ENCODE results near the gene GRAMD4. TPM values are rescaled to one million over a fixed set of nuclear protein-coding genes. Genes with fewer than 3 reads are reported as not detected.

The GRAMD4 gene
- total and polyA plus RNA-seq, 2 experiments from 2014 or later, result 21.8 to 31.0 TPM

- Histone ChIP-seq H3K9me2 (replicated peaks; ENCODE audit: insufficient read depth) (no peaks in the 10 kb centered on the region), H3K79me2 (peaks cover 64% of the 10 kb centered on the region), H4K20me1 (ENCODE audit: insufficient read depth, poor library complexity, severe bottlenecking) (peaks cover 5% of the 10 kb centered on the region), H3K4me1 (ENCODE audit: insufficient read depth) (peaks cover 27% of the 10 kb centered on the region), H3K36me3 (replicated peaks; ENCODE audit: insufficient read depth, low read depth) (no peaks in the 10 kb centered on the region), H2AFZ (no peak overlapping the region), H3K4me2 (peak overlapping the region; percentile 52), H3K27ac (peak overlapping the region; percentile 81), H3K4me3 (no peak overlapping the region), H3K9me3 (ENCODE audit: low read depth) (no peaks in the 10 kb centered on the region), H3K27me3 (no peaks in the 10 kb centered on the region)
- 71% methylated on average over 23 of the region's 23 CpGs for WGBS (ENCODE audit: low lambda C conversion rate, missing lambda C conversion rate)
- no peak for DNase-seq (ENCODE audit: low spot score)
- TF ChIP-seq CTCF (IDR thresholded peaks at IDR 0.05; ENCODE audit: poor library complexity) (no peak), EZH2phosphoT487 (IDR thresholded peaks at IDR 0.05; ENCODE audit: low read depth, severe bottlenecking, unreplicated experiment) (no peak), EZH2 (IDR thresholded peaks at IDR 0.05; ENCODE audit: borderline replicate concordance) (no peak)
These were observed 7.1 kb upstream of the GRAMD4 start for GRCh38 chr22:46612904-46613605.

- peaks cover 64% of the 10 kb centered on the region for H3K79me2 ChIP-seq
- H3K36me3 ChIP-seq (replicated peaks; ENCODE audit: insufficient read depth, low read depth), result no peaks in the 10 kb centered on the region
- TF ChIP-seq EZH2phosphoT487 (IDR thresholded peaks at IDR 0.05; ENCODE audit: low read depth, severe bottlenecking, unreplicated experiment) (no peak), EZH2 (IDR thresholded peaks at IDR 0.05; ENCODE audit: borderline replicate concordance) (no peak), CTCF (IDR thresholded peaks at IDR 0.05; ENCODE audit: poor library complexity) (no peak)
- H4K20me1 ChIP-seq (ENCODE audit: insufficient read depth, poor library complexity, severe bottlenecking), result peaks cover 5% of the 10 kb centered on the region
- peak overlapping the region; percentile 81 for H3K27ac ChIP-seq
- no peak overlapping the region for H2AFZ ChIP-seq
- H3K4me1 ChIP-seq (ENCODE audit: insufficient read depth), result peaks cover 27% of the 10 kb centered on the region
- H3K4me2 ChIP-seq, result peak overlapping the region; percentile 52
- WGBS (ENCODE audit: low lambda C conversion rate, missing lambda C conversion rate), result 78% methylated on average over 12 of the region's 13 CpGs
- no peaks in the 10 kb centered on the region for H3K9me2 ChIP-seq (replicated peaks; ENCODE audit: insufficient read depth)
- no peak overlapping the region for H3K4me3 ChIP-seq
- H3K27me3 ChIP-seq, result no peaks in the 10 kb centered on the region
- H3K9me3 ChIP-seq (ENCODE audit: low read depth), result no peaks in the 10 kb centered on the region
- no peak for DNase-seq (ENCODE audit: low spot score)
These were observed 6.6 kb upstream of the GRAMD4 start for GRCh38 chr22:46613606-46614021.

- Histone ChIP-seq H3K4me2 (peak overlapping the region; percentile 52), H3K9me3 (ENCODE audit: low read depth) (no peaks in the 10 kb centered on the region), H3K4me1 (ENCODE audit: insufficient read depth) (peaks cover 25% of the 10 kb centered on the region), H3K36me3 (replicated peaks; ENCODE audit: insufficient read depth, low read depth) (no peaks in the 10 kb centered on the region), H3K4me3 (no peak overlapping the region), H4K20me1 (ENCODE audit: insufficient read depth, poor library complexity, severe bottlenecking) (peaks cover 5% of the 10 kb centered on the region), H3K27me3 (no peaks in the 10 kb centered on the region), H2AFZ (no peak overlapping the region), H3K9me2 (replicated peaks; ENCODE audit: insufficient read depth) (no peaks in the 10 kb centered on the region), H3K27ac (no peak overlapping the region), H3K79me2 (peaks cover 65% of the 10 kb centered on the region)
- TF ChIP-seq CTCF (IDR thresholded peaks at IDR 0.05; ENCODE audit: poor library complexity), result no peak
- 95% methylated on average over 31 of the region's 31 CpGs for WGBS (ENCODE audit: low lambda C conversion rate, missing lambda C conversion rate)
- DNase-seq (ENCODE audit: low spot score), result no peak
These were observed 5.9 kb upstream of the GRAMD4 start for GRCh38 chr22:46614025-46614931.
